NOMO-1 treated with DMSO at 0.1 percent for 48 hours (cell line): ENCODE measurements around the gene NCBP2.
"Not testable (repeated sequence)": the region's sequence is repeated elsewhere in the genome, so short reads cannot be mapped to it uniquely, and the experiment has no call there.

Experiments used
- DNase-seq: peaks from one replicate; lab custom pipeline; 2025; ENCODE audit not compliant: unreplicated experiment; lab: John Stamatoyannopoulos, UW

Gene NCBP2

GRCh38 chr3:196968233-196969133 lies 26.2 kb upstream of the NCBP2 start, which contains the start of gene PIGZ:
Gene PIGZ (minus strand): TSS chr3:196968833. CDS start chr3:196952031, 16,802 bp downstream.
- DNase-seq = peak; percentile 49

- no peak for DNase-seq
These were observed 25.3 kb upstream of the NCBP2 start for GRCh38 chr3:196967412-196968232.

DNA sequence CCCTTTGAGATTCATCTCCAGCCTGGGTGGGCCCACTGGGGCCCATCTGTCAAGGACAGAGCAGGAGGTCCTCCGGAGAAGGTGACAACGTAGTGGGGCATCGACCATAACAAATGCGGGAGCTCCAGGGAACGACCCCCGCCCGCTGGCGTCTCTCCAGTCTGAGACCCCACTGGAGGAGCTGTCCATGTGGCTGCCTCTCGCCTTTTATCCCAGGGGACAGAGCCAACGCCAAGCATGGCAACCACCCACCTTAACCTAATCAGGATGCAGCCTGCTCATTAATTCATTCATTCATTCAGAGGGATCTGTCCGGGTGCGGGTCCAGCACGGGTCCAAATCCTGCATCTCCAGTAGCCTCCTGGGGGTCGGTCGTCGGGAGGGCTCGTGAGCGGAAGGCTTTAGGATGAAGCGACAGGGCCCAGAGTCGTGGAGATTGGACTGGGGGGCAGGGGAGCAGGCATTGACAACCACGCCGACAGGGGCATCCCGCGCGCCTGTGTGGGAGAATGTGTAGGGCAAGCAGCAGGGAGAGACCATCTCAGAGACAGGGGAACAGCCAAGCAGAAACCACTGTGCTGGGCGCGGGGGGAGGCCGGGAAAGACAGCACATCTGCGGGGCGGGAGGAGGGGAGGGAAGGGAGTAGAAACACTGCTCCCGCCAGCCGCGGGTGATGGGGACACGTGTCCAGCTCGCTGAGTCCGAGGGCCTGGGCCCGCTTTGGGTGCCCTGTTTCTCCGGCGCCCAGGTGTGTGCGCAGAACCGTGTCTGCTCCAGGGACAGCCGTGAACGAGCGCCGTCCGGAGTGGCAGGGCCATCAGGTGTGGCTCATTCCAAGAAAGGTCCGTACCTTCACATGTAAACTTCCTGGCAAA lies 24.4 kb upstream of the NCBP2 start:
- DNase-seq = no peak

GRCh38 chr3:196965804-196966173 lies 23.5 kb upstream of the NCBP2 start:
- DNase-seq = no peak

- DNase-seq = no peak
These were observed 22.9 kb upstream of the NCBP2 start for GRCh38 chr3:196965112-196965803.

- DNase-seq = no peak
These were observed 21.3 kb upstream of the NCBP2 start for GRCh38 chr3:196963631-196963953.

GRCh38 chr3:196962930-196963630 lies 20.8 kb upstream of the NCBP2 start:
- DNase-seq = no peak

- no peak for DNase-seq
These were observed 20.0 kb upstream of the NCBP2 start for GRCh38 chr3:196962108-196962929.

- DNase-seq = no peak
These were observed 12.5 kb upstream of the NCBP2 start for GRCh38 chr3:196954832-196955231.

DNA sequence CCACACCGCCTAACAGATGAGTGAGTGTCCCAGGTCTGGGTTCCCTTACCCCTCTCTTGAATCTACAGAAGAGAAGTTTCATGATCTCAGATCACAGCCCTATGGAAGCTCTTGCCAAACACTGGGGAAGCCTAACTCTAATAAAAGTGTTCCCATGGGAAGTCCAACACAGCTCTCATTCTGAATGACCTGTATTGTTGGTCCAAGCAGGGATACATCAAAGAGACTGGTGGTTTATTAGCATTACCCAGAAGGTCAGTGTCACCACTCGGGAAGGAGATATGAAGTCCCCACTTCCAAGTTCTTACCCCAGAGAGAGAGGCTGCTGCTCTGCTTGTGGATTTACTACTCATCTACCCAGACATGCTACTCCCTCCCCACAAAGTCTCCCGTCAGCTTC lies 9.0 kb upstream of the NCBP2 start:
- no peak for DNase-seq

DNA sequence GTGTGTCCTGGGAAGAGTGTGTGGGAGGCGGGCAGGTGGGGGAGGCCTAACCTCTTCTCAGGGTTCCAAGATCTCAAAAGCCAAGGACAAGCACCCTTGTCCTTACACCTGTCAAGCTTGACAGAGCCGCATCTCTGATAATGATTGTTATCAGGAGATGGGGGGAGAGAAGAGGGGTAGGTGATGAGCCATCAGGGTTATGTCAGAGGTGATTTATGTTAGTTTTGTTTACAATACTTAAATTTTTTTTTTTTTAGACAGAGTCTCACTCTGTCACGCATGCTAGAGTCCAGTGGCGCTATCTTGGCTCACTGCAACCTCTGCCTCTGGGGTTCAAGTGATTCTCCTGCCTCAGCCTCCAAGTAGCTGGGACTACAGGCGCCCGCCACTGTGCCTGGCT lies 7.4 kb upstream of the NCBP2 start:
- no peak for DNase-seq

- DNase-seq = no peak
These were observed 6.9 kb upstream of the NCBP2 start for GRCh38 chr3:196949285-196949619.

- DNase-seq = no peak
These were observed 6.3 kb upstream of the NCBP2 start for GRCh38 chr3:196948442-196949284.

- no peak for DNase-seq
These were observed 5.6 kb upstream of the NCBP2 start for GRCh38 chr3:196947860-196948441.

GRCh38 chr3:196947136-196947859 lies 5.0 kb upstream of the NCBP2 start:
- no peak for DNase-seq

DNA sequence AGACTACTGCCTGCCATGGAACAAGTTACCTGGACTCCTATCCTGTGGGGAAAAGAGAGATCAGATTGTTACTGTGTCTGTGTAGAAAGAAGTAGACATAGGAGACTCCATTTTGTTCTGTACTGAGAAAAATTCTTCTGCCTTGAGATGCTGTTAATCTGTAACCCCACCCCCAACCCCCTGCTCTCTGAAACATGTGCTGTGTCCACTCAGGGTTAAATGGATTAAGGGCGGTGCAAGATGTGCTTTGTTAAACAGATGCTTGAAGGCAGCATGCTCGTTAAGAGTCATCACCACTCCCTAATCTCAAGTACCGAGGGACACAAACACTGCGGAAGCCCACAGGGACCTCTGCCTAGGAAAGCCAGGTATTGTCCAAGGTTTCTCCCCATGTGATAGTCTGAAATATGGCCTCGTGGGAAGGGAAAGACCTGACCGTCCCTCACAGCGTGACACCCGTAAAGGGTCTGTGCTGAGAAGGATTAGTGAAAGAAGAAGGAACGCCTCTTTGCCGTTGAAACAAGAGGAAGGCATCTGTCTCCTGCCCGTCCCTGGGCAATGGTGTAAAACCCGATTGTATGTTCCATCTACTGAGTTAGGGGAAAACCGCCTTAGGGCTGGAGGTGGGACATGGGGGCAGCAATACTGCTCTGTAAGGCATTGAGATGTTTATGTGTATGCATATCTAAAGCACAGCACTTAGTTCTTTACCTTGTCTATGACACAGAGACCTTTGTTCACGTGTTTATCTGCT lies 1.9 kb upstream of the NCBP2 start:
- DNase-seq = not testable (repeated sequence)

GRCh38 chr3:196942915-196943277 lies 568 bp upstream of the NCBP2 start:
- DNase-seq = peak; percentile 21
